HepG2 (cell line): ENCODE measurements around the gene TSPAN32. TPM values are rescaled to one million over a fixed set of nuclear protein-coding genes. Genes with fewer than 3 reads are reported as not detected.

Experiments used
- ATAC-seq: fragments of 200-7000 bp; cut with Tn5 transposase; 3 replicates; pipeline ENCODE4 v1.9.1; 2020; ENCODE audit warnings: mild to moderate bottlenecking, moderate library complexity
- BruUV-seq: library from RNA; stranded (reverse); fragments of 400-500 nt; replicated peaks from 2 replicates; lab custom pipeline; 2021; lab: Mats Ljungman, UMichigan
- CTCF ChIA-PET: fragments of 300-600 bp; formaldehyde crosslinking; extraction: SDS; loops from one replicate; lab custom pipeline; 2021; ENCODE audit warnings: low total read pairs, inconsistent platforms, low intra/inter-chr PET ratio; lab: Yijun Ruan, JAX
- POLR2A ChIA-PET: fragments of 350-600 bp; sonication (Branson Sonifier 250); formaldehyde crosslinking; loops from one replicate; lab custom pipeline; 2020; ENCODE audit warnings: antibody characterized with exemption, inconsistent platforms; lab: Yijun Ruan, JAX
- DNase-seq: peaks from one replicate; pipeline ENCODE4 v3.0.0-alpha.2; 2015; ENCODE audit warnings: low spot score
- FAIRE-seq: peaks from 3 replicates; lab custom pipeline; 2011; peaks lifted over from hg19 to GRCh38; lab: Jason Lieb, UNC
- H2AFZ ChIP-seq: one replicate; pipeline ENCODE4 v1.6.1; 2011; ENCODE audit warnings: low read length, inconsistent platforms
- H3K27ac ChIP-seq: fragments of 300-600 bp; 3 replicates; pipeline ENCODE4 v1.8.0; 2011; ENCODE audit warnings: mixed run types, mild to moderate bottlenecking, mixed read lengths, low read length, inconsistent platforms; ENCODE audit not compliant: insufficient read depth; ENCODE audit errors: extremely low read length
- H3K27me3 ChIP-seq, 2 experiments: fragments of 200-600 bp in 1 of 2; 2 replicates in 1 of 2; 3 replicates in 1 of 2; pipeline versions ENCODE4 v1.6.0 to v1.8.0; 2011; ENCODE audit warnings: low read length in 2 of 2, mild to moderate bottlenecking in 2 of 2, moderate library complexity in 2 of 2, inconsistent platforms in 1 of 2; ENCODE audit not compliant: insufficient read depth in 2 of 2, control insufficient read depth in 1 of 2
- H3K36me3 ChIP-seq, 2 experiments: fragments of 200-600 bp in 1 of 2; replicated peaks in 1 of 2; 2 replicates in 1 of 2; 3 replicates in 1 of 2; pipeline versions ENCODE4 v1.5.1 to v1.8.0; 2011; ENCODE audit warnings: low read length in 2 of 2, inconsistent platforms in 1 of 2; ENCODE audit not compliant: insufficient read depth in 2 of 2, control insufficient read depth in 1 of 2
- H3K4me1 ChIP-seq: 2 replicates; pipeline ENCODE4 v1.5.1; 2012; ENCODE audit warnings: low read length, inconsistent platforms; ENCODE audit not compliant: insufficient read depth
- H3K4me2 ChIP-seq: 2 replicates; pipeline ENCODE4 v1.6.0; 2011; ENCODE audit warnings: low read depth, low read length, inconsistent platforms
- H3K4me3 ChIP-seq, 3 experiments: fragments of 200-600 bp in 1 of 3; sonication (generic), shearing (Covaris generic) in 1 of 3; replicated peaks in 1 of 3; 2 replicates each; pipeline ENCODE4 v1.5.1; 2011 to 2016; ENCODE audit warnings: low read length in 3 of 3, inconsistent platforms in 2 of 3, low read depth in 2 of 3, mild to moderate bottlenecking in 2 of 3, control low read depth in 1 of 3, mixed read lengths in 1 of 3; ENCODE audit not compliant: insufficient read depth in 1 of 3
- H3K79me2 ChIP-seq: one replicate; pipeline ENCODE4 v1.6.1; 2011; ENCODE audit warnings: low read length, inconsistent platforms; ENCODE audit not compliant: insufficient read depth
- H3K9ac ChIP-seq: 2 replicates; pipeline ENCODE4 v1.6.0; 2011; ENCODE audit warnings: mild to moderate bottlenecking, low read depth, low read length, inconsistent platforms; ENCODE audit not compliant: insufficient read depth
- H3K9me3 ChIP-seq: 2 replicates; pipeline ENCODE4 v1.5.1; 2012; ENCODE audit warnings: mild to moderate bottlenecking, low read length
- H4K20me1 ChIP-seq: 2 replicates; pipeline ENCODE4 v1.6.0; 2011; ENCODE audit warnings: inconsistent platforms, mild to moderate bottlenecking, low read length, moderate library complexity; ENCODE audit not compliant: insufficient read depth
- CHD2 ChIP-seq: IDR thresholded peaks from 2 replicates; pipeline ENCODE4 v1.6.1; 2011; ENCODE audit warnings: low read depth, low read length, improper control_type of control experiment
- ETV5 ChIP-seq: IDR thresholded peaks from 2 replicates; pipeline ENCODE4 v1.6.1; 2018; ENCODE audit warnings: missing biosample characterization, missing genetic modification reagents, inconsistent platforms, borderline replicate concordance
- ISL2 ChIP-seq: sonication (generic); formaldehyde crosslinking; IDR thresholded peaks from 2 replicates; pipeline ENCODE4 v1.5.0; 2020; ENCODE audit warnings: missing genetic modification reagents
- PHF5A ChIP-seq: IDR thresholded peaks from one replicate; pipeline ENCODE4 v1.6.1; 2018; ENCODE audit warnings: low read depth, missing genetic modification reagents; ENCODE audit not compliant: unreplicated experiment
- REXO4 ChIP-seq: sonication (generic); formaldehyde crosslinking; IDR thresholded peaks from 2 replicates; pipeline ENCODE4 v1.8.0; 2022; ENCODE audit warnings: missing genetic modification reagents, mild to moderate bottlenecking, borderline replicate concordance
- ZFX ChIP-seq: sonication (generic); formaldehyde crosslinking; IDR thresholded peaks from 2 replicates; pipeline ENCODE4 v1.4.0; 2020; ENCODE audit warnings: mild to moderate bottlenecking, low read depth, missing genetic modification reagents, moderate library complexity
- ZNF432 ChIP-seq: sonication (generic); formaldehyde crosslinking; IDR thresholded peaks from 2 replicates; pipeline ENCODE4 v1.5.0; 2020; ENCODE audit warnings: missing genetic modification reagents, mild to moderate bottlenecking, borderline replicate concordance
- WGBS: methylation state at CpG from one replicate; pipeline ENCODE4 v1.1.6; 2017; ENCODE audit warnings: low lambda C conversion rate; 5-methylcytosine and 5-hydroxymethylcytosine counted together
- in situ Hi-C: cut with HindIII; loops from 2 replicates; pipeline ENCODE4 v1.10.0; 2017; ENCODE audit warnings: low pct_unique_long_range_greater_than_20kb; ENCODE audit not compliant: extremely low pct_ligation_motif_present
- intact Hi-C: fragments of 100-400 bp; cut with micrococcal nuclease; formaldehyde crosslinking; loops from one replicate; pipeline ENCODE4 v1.10.0; 2022; ENCODE audit not compliant: unreplicated experiment
- polyA plus RNA-seq, 8 experiments: library from polyadenylated mRNA; depleted of rRNA in 3 of 8; stranded (reverse) in 7 of 8; unstranded in 1 of 8; fragments of >200 nt; fragmentation: Illumina TruSeq in 4 of 8; extraction: Trizol in 4 of 8; gene quantifications; 2 replicates each; pipeline versions ENCODE4 v1.2.1 to v1.2.3, GENCODE V29; 2011 to 2016; ENCODE audit warnings: low read depth in 4 of 8, missing spikeins in 1 of 8, mixed read lengths in 1 of 8; ENCODE audit not compliant: insufficient read depth in 1 of 8
- total RNA-seq, 5 experiments: library from RNA; depleted of rRNA; stranded (reverse); fragments of >200 nt; fragmentation: Illumina TruSeq; extraction: Trizol; gene quantifications; 2 replicates each; pipeline ENCODE4 v1.2.3, GENCODE V29; 2016; ENCODE audit warnings: low read depth in 1 of 5
- TF ChIP-seq, protein P1 (sequence below): fragments of 450-650 bp; IDR thresholded peaks from 2 replicates; pipeline ENCODE4 v1.6.1; 2016

TSPAN32 gene
- total and polyA plus RNA-seq, 2 of the 13 experiments (the other 11 are each of a cell fraction or from before 2014, with no cell fraction given) = 0.09 to 0.70 TPM

DNA sequence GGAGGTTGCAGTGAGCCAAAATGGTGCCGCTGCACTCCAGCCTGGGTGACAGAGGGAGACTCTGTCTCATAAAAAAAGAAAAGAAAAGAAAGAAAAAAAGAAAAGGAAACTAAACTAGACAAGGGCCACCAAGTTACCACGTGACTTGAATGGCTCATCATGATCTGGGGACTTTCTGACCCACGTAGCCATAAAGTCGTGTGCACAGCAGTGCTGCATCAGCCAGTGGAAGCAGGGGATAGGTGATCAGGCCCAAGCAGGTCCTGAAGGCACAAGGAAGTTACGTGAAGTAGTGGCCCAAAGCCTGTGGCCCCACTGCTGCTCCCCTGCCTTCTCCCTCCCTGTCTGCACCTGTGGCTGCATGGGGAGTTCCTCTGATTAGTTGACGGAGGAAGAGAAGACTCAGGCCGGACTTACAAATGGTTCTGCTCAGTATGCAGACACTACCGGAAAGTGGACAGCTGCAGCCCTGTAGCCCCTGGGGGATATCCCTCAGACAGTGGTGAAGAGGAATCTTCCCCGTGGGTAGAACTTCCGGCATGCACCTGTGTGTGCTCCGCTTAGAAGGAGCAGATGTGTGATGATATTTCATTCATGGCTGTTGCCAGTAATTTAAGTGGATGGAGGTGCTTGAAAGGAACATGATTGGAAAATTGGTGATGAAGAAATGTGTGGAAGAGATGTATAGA lies 57.1 kb downstream of the TSPAN32 start (continued):
- no peak for TF ChIP-seq CHD2
- no peak for TF ChIP-seq ETV5 (CRISPR knock-in tag)
- TF ChIP-seq, protein P1, sequence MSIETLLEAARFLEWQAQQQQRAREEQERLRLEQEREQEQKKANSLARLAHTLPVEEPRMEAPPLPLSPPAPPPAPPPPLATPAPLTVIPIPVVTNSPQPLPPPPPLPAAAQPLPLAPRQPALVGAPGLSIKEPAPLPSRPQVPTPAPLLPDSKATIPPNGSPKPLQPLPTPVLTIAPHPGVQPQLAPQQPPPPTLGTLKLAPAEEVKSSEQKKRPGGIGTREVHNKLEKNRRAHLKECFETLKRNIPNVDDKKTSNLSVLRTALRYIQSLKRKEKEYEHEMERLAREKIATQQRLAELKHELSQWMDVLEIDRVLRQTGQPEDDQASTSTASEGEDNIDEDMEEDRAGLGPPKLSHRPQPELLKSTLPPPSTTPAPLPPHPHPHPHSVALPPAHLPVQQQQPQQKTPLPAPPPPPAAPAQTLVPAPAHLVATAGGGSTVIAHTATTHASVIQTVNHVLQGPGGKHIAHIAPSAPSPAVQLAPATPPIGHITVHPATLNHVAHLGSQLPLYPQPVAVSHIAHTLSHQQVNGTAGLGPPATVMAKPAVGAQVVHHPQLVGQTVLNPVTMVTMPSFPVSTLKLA = no peak

DNA sequence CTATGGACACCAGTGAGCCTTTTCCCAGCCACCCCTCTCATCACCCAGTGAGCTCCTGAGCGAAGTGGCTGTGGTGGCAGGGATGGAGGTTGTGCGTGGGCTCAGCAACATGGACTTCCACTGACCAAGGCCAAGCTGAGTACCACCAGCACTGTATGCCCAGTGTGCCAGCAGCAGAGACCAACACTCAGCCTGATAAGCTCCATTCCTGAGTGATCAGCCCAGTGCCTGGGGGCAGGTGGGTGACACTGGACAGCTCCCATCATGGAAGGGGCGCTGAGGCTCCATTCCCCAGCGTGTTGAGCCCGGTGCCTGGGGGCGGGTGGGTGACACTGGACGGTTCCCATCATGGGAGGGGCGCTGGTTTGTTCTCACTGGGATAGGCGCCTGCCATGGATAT lies 57.7 kb downstream of the TSPAN32 start:
- FAIRE-seq (no peak), ATAC-seq (no peak)
- BruUV-seq = no TSS peak

More for the DNA sequence above, 57.7 kb downstream of the TSPAN32 start:
- in situ Hi-C loops = no loop called here
- 7% methylated on average over 3 of the region's 9 CpGs for WGBS
- no peak overlapping the region for H3K4me3 ChIP-seq
- no peaks in the 10 kb centered on the region for H3K4me1 ChIP-seq
- H3K9me3 ChIP-seq = no peaks in the 10 kb centered on the region
- H3K27me3 ChIP-seq = peaks cover 16 to 78% of the 10 kb centered on the region in 2 experiments
- no peak overlapping the region for H2AFZ ChIP-seq
- H3K79me2 ChIP-seq = no peaks in the 10 kb centered on the region
- ChIA-PET POLR2A (no interaction called here), CTCF (no interaction called here)
- H3K9ac ChIP-seq = no peak overlapping the region
- TF ChIP-seq PHF5A (CRISPR knock-in tag) = no peak
- TF ChIP-seq ZFX (CRISPR knock-in tag) = no peak
- TF ChIP-seq REXO4 (CRISPR knock-in tag) = no peak
- no peak for TF ChIP-seq ISL2
- no peak for TF ChIP-seq CHD2
- no peak for TF ChIP-seq ZNF432 (CRISPR knock-in tag)
- H3K36me3 ChIP-seq = no peaks in the 10 kb centered on the region
- H3K27ac ChIP-seq = no peak overlapping the region
- H3K4me2 ChIP-seq = no peak overlapping the region
- no peaks in the 10 kb centered on the region for H4K20me1 ChIP-seq
- intact Hi-C loops = no loop called here
- DNase-seq = no peak
